H1 (cell line): ENCODE measurements around the gene HMGCS2. TPM values are rescaled to one million over a fixed set of nuclear protein-coding genes. Genes with fewer than 3 reads are reported as not detected.

ENCODE experiments used
- CTCF ChIA-PET: fragments of 300-600 bp; sonication (Branson Sonifier 250); formaldehyde crosslinking; loops from one replicate; lab custom pipeline; 2021; ENCODE audit not compliant: partially characterized antibody; lab: Charles Lee
- POLR2A ChIA-PET: fragments of 300-600 bp; sonication (Branson Sonifier 250); formaldehyde crosslinking; loops from one replicate; lab custom pipeline; 2021; ENCODE audit warnings: inconsistent platforms; ENCODE audit not compliant: partially characterized antibody; lab: Charles Lee
- DNase-seq, 2 experiments: peaks; one replicate each; pipeline versions ENCODE4 v3.0.0 to v3.0.0-alpha.2; 2010 to 2022; ENCODE audit warnings: low spot score in 2 of 2, low read depth in 1 of 2, mixed read lengths in 1 of 2
- FAIRE-seq: peaks from 2 replicates; lab custom pipeline; 2011; peaks lifted over from hg19 to GRCh38; lab: Jason Lieb, UNC
- H2AFZ ChIP-seq: 2 replicates; pipeline ENCODE4 v1.8.1; 2012; ENCODE audit warnings: low read length, inconsistent platforms
- H2AK5ac ChIP-seq: 2 replicates; pipeline ENCODE4 v1.6.1; 2013; ENCODE audit warnings: low read depth, low read length
- H2BK120ac ChIP-seq: replicated peaks from 2 replicates; pipeline ENCODE3; 2013; ENCODE audit warnings: low read depth, low read length, inconsistent platforms
- H2BK12ac ChIP-seq: 2 replicates; pipeline ENCODE4 v1.6.1; 2013; ENCODE audit warnings: low read depth, low read length
- H2BK15ac ChIP-seq: 2 replicates; pipeline ENCODE4 v1.6.1; 2013; ENCODE audit warnings: low read length
- H2BK20ac ChIP-seq: 2 replicates; pipeline ENCODE4 v1.6.1; 2013; ENCODE audit warnings: low read length
- H2BK5ac ChIP-seq: 2 replicates; pipeline ENCODE4 v1.6.1; 2013; ENCODE audit warnings: low read depth, low read length
- H3K14ac ChIP-seq: 2 replicates; pipeline ENCODE4 v1.6.1; 2013; ENCODE audit warnings: inconsistent platforms; ENCODE audit not compliant: insufficient read length
- H3K18ac ChIP-seq: 2 replicates; pipeline ENCODE4 v1.6.1; 2013; ENCODE audit warnings: low read length; ENCODE audit errors: extremely low read depth
- H3K23ac ChIP-seq: 2 replicates; pipeline ENCODE4 v1.6.1; 2013; ENCODE audit warnings: inconsistent platforms; ENCODE audit not compliant: insufficient read length
- H3K23me2 ChIP-seq: 2 replicates; pipeline ENCODE4 v1.6.1; 2013; ENCODE audit warnings: low read depth, low read length
- H3K27ac ChIP-seq: 2 replicates; pipeline ENCODE4 v1.6.1; 2011; ENCODE audit warnings: low read depth, low read length, inconsistent platforms
- H3K27me3 ChIP-seq, 4 experiments: replicated peaks in 1 of 4; 1 replicate in 1 of 4; 2 replicates in 3 of 4; pipeline versions ENCODE4 v1.6.1 to v1.8.1; 2011 to 2013; ENCODE audit warnings: low read length in 3 of 4, mild to moderate bottlenecking in 3 of 4, inconsistent platforms in 2 of 4, mixed read lengths in 2 of 4, moderate library complexity in 1 of 4; ENCODE audit not compliant: control insufficient read depth in 3 of 4, insufficient read depth in 3 of 4; ENCODE audit errors: extremely low read depth in 1 of 4
- H3K36me3 ChIP-seq, 4 experiments: 2 replicates each; pipeline versions ENCODE4 v1.6.1 to v1.8.1; 2011 to 2013; ENCODE audit warnings: mild to moderate bottlenecking in 4 of 4, low read length in 3 of 4, moderate library complexity in 2 of 4, control low read depth in 1 of 4, inconsistent platforms in 1 of 4; ENCODE audit not compliant: insufficient read depth in 4 of 4, control insufficient read depth in 2 of 4
- H3K4ac ChIP-seq: replicated peaks from 2 replicates; pipeline ENCODE3; 2013; ENCODE audit warnings: low read length, low read depth, mixed read lengths, inconsistent platforms; ENCODE audit not compliant: insufficient read length
- H3K4me1 ChIP-seq, 4 experiments: replicated peaks in 1 of 4; 1 replicate in 1 of 4; 2 replicates in 3 of 4; pipeline versions ENCODE4 v1.6.1 to v1.8.1; 2011 to 2013; ENCODE audit warnings: low read length in 3 of 4, inconsistent platforms in 2 of 4, mixed read lengths in 1 of 4; ENCODE audit not compliant: insufficient read depth in 4 of 4, control insufficient read depth in 3 of 4
- H3K4me2 ChIP-seq, 2 experiments: 2 replicates each; pipeline versions ENCODE4 v1.6.1 to v1.8.1; 2011 to 2013; ENCODE audit warnings: low read depth in 2 of 2, low read length in 2 of 2, control low read depth in 1 of 2, inconsistent platforms in 1 of 2, mild to moderate bottlenecking in 1 of 2; ENCODE audit not compliant: insufficient read depth in 1 of 2
- H3K4me3 ChIP-seq, 4 experiments: fragments of 200-600, 300-600 bp in 1 of 4; sonication (generic), shearing (Covaris generic), sonication (Bioruptor Twin) in 1 of 4; 2 replicates each; pipeline versions ENCODE4 v1.5.1 to v1.8.1; 2011 to 2016; ENCODE audit warnings: low read length in 4 of 4, low read depth in 3 of 4, control low read depth in 2 of 4, inconsistent platforms in 2 of 4, mild to moderate bottlenecking in 2 of 4, mixed read lengths in 1 of 4, moderate library complexity in 1 of 4; ENCODE audit not compliant: insufficient read depth in 2 of 4; ENCODE audit errors: extremely low read depth in 1 of 4
- H3K56ac ChIP-seq: replicated peaks from 2 replicates; pipeline ENCODE3; 2013; ENCODE audit warnings: low read depth, mild to moderate bottlenecking, mixed read lengths, low read length, inconsistent platforms; ENCODE audit not compliant: insufficient read length
- H3K79me1 ChIP-seq: 2 replicates; pipeline ENCODE4 v1.6.1; 2013; ENCODE audit warnings: low read depth, low read length, control low read depth
- H3K79me2 ChIP-seq, 2 experiments: 2 replicates each; pipeline versions ENCODE4 v1.6.1 to v1.8.1; 2012 to 2013; ENCODE audit warnings: low read length in 2 of 2, mild to moderate bottlenecking in 2 of 2, inconsistent platforms in 1 of 2; ENCODE audit not compliant: insufficient read depth in 2 of 2, control insufficient read depth in 1 of 2
- H3K9ac ChIP-seq, 4 experiments: replicated peaks in 1 of 4; 1 replicate in 1 of 4; 2 replicates in 3 of 4; pipeline versions ENCODE4 v1.6.1 to v1.8.1; 2011 to 2013; ENCODE audit warnings: low read depth in 3 of 4, low read length in 3 of 4, control low read depth in 2 of 4, mild to moderate bottlenecking in 2 of 4, moderate library complexity in 2 of 4, inconsistent platforms in 1 of 4; ENCODE audit errors: extremely low read depth in 1 of 4
- H3K9me3 ChIP-seq, 2 experiments: 2 replicates each; pipeline versions ENCODE4 v1.6.1 to v1.8.1; 2012 to 2013; ENCODE audit warnings: mild to moderate bottlenecking in 2 of 2, moderate library complexity in 2 of 2, control low read depth in 1 of 2, inconsistent platforms in 1 of 2, low read depth in 1 of 2, low read length in 1 of 2, mixed read lengths in 1 of 2; ENCODE audit not compliant: insufficient read depth in 2 of 2
- H4K20me1 ChIP-seq, 2 experiments: replicated peaks in 1 of 2; 2 replicates each; pipeline versions ENCODE3 to v1.8.1; 2011 to 2013; ENCODE audit warnings: inconsistent platforms in 2 of 2, low read length in 2 of 2, mild to moderate bottlenecking in 1 of 2; ENCODE audit not compliant: insufficient read depth in 2 of 2, control insufficient read depth in 1 of 2
- H4K5ac ChIP-seq: 2 replicates; pipeline ENCODE4 v1.6.1; 2013; ENCODE audit warnings: low read length, low read depth, mixed read lengths, inconsistent platforms; ENCODE audit not compliant: insufficient read length
- H4K8ac ChIP-seq: 2 replicates; pipeline ENCODE4 v1.8.0; 2013; ENCODE audit warnings: mild to moderate bottlenecking, moderate library complexity, low read length, inconsistent platforms; ENCODE audit not compliant: insufficient read depth; ENCODE audit errors: extremely low read depth
- H4K91ac ChIP-seq: replicated peaks from 2 replicates; pipeline ENCODE3; 2013; ENCODE audit warnings: low read length, mixed read lengths, inconsistent platforms; ENCODE audit not compliant: insufficient read length
- CBX5 ChIP-seq: fragments of 300-800, 300-1000 bp; sonication (generic); IDR thresholded peaks from 2 replicates; pipeline ENCODE4 v1.7.1; 2016; ENCODE audit warnings: antibody characterized with exemption, low read length, low read depth
- CEBPB ChIP-seq: IDR thresholded peaks from 2 replicates; pipeline ENCODE4 v1.6.1; 2012; ENCODE audit warnings: low read depth, low read length
- GABPA ChIP-seq: IDR thresholded peaks from 2 replicates; pipeline ENCODE4 v1.6.1; 2011; ENCODE audit warnings: mild to moderate bottlenecking, low read length, moderate library complexity, borderline replicate concordance; ENCODE audit not compliant: insufficient read depth
- NANOG ChIP-seq: IDR thresholded peaks from 2 replicates; pipeline ENCODE4 v1.6.1; 2011; ENCODE audit warnings: low read length, low read depth, mild to moderate bottlenecking, inconsistent platforms; ENCODE audit not compliant: insufficient read depth, poor library complexity, severe bottlenecking
- SIX5 ChIP-seq: IDR thresholded peaks from 2 replicates; pipeline ENCODE4 v1.6.1; 2011; ENCODE audit warnings: mild to moderate bottlenecking, low read depth, low read length
- SP1 ChIP-seq: IDR thresholded peaks from 2 replicates; pipeline ENCODE4 v1.6.1; 2011; ENCODE audit warnings: low read depth, low read length
- ZNF274 ChIP-seq: IDR thresholded peaks from 2 replicates; pipeline ENCODE4 v1.7.0; 2012; ENCODE audit warnings: low read length, borderline replicate concordance; ENCODE audit errors: extremely low read depth
- WGBS, 2 experiments: shearing (Covaris generic) in 1 of 2; methylation state at CpG; one replicate each; pipeline versions ENCODE4 v1.1.6 to v1.1.7; 2013 to 2015; ENCODE audit warnings: low lambda C conversion rate in 2 of 2, mixed read lengths in 2 of 2, inconsistent platforms in 1 of 2, low coverage in 1 of 2, missing lambda C conversion rate in 1 of 2; ENCODE audit not compliant: insufficient replicate concordance in 2 of 2, insufficient coverage in 1 of 2, insufficient read length in 1 of 2; ENCODE audit errors: extremely low coverage in 1 of 2, missing lambda C conversion rate in 1 of 2; 5-methylcytosine and 5-hydroxymethylcytosine counted together
- polyA plus RNA-seq, 7 experiments: library from polyadenylated mRNA; depleted of rRNA in 3 of 7; stranded (reverse) in 5 of 7; unstranded in 2 of 7; fragments of >200 nt in 5 of 7; fragments of 200-250 nt in 2 of 7; gene quantifications; 1 replicate in 5 of 7; 2 replicates in 1 of 7; 4 replicates in 1 of 7; pipeline versions ENCODE4 v1.2.1 to v1.2.3, GENCODE V29; 2011 to 2013; ENCODE audit warnings: missing spikeins in 2 of 7, mixed read lengths in 2 of 7
- total RNA-seq: library from RNA; stranded (reverse); fragmentation: NEBNext Ultra II Directional; extraction: Animal tissue kit (Norgen Biotek cat#: 25700); gene quantifications from 2 replicates; pipeline ENCODE4 v1.2.1, GENCODE V29; 2021

Gene HMGCS2
- total and polyA plus RNA-seq, 2 of the 8 experiments (the other 6 are each of a cell fraction or from before 2014, with no cell fraction given), result not detected

- H2BK5ac ChIP-seq, result no peak overlapping the region
- H2AK5ac ChIP-seq, result no peak overlapping the region
- FAIRE-seq (no peak), DNase-seq (no peak)
- no peaks in the 10 kb centered on the region for H4K20me1 ChIP-seq
- H3K18ac ChIP-seq, result no peak overlapping the region
- H4K91ac ChIP-seq, result no peak overlapping the region
- no peak overlapping the region for H3K9ac ChIP-seq
- no peaks in the 10 kb centered on the region for H3K4me1 ChIP-seq
- no peak overlapping the region for H4K8ac ChIP-seq
- H3K4ac ChIP-seq, result no peak overlapping the region
- H3K4me3 ChIP-seq, result no peak overlapping the region
- H3K14ac ChIP-seq, result no peak overlapping the region
- no peaks in the 10 kb centered on the region for H3K36me3 ChIP-seq
- no peak overlapping the region for H3K23ac ChIP-seq
- H4K5ac ChIP-seq, result no peak overlapping the region
- no peak overlapping the region for H2BK15ac ChIP-seq
- no peak overlapping the region for H2BK20ac ChIP-seq
- no peak for TF ChIP-seq ZNF274
- TF ChIP-seq SP1, result no peak
- no peak for TF ChIP-seq CBX5
- TF ChIP-seq GABPA, result no peak
- no peak for TF ChIP-seq SIX5
- TF ChIP-seq NANOG, result no peak
- TF ChIP-seq CEBPB, result no peak
- H2BK120ac ChIP-seq, result no peak overlapping the region
- H3K56ac ChIP-seq, result no peak overlapping the region
- H3K79me1 ChIP-seq, result no peaks in the 10 kb centered on the region
- CTCF ChIA-PET, result interaction anchor here (0.6 to 11.9 kb wide), 3 partner anchors 9 to 190 kb away, joined by 3 to 76 read pairs (median 3); partner anchors contain the start of gene REG4
- no peaks in the 10 kb centered on the region for H3K79me2 ChIP-seq
- H3K23me2 ChIP-seq, result no peaks in the 10 kb centered on the region; the same call in 1 of the 2 replicates
- H3K9me3 ChIP-seq, result no peaks in the 10 kb centered on the region
- H3K4me2 ChIP-seq, result no peak overlapping the region
- H2BK12ac ChIP-seq, result no peak overlapping the region
- no peak overlapping the region for H3K27ac ChIP-seq
- POLR2A ChIA-PET, result interaction anchor here (0.7 kb wide), 1 partner anchor 56 kb away, joined by 4 read pairs; no protein-coding TSS in a partner anchor
- 94% methylated on average over 4 of the region's 4 CpGs; no CpG with 5 or more reads in 1 of the 2 experiments for WGBS, 2 experiments
- no peaks in the 10 kb centered on the region; a peak in 1 of 7 replicates for H3K27me3 ChIP-seq
- no peak overlapping the region for H2AFZ ChIP-seq
Observed at GRCh38 chr1:119799003-119799402, 30.3 kb upstream of the HMGCS2 start.
